SJSA1 (cell line): ENCODE data around the gene MRPL21. TPM values are rescaled to one million over a fixed set of nuclear protein-coding genes. Genes with fewer than 3 reads are reported as not detected.

ENCODE experiments used
- DNase-seq, 2 experiments: peaks; one replicate each; pipeline ENCODE4 v3.0.0-alpha.2; 2015 to 2020; ENCODE audit warnings: low spot score in 2 of 2, low read depth in 1 of 2
- H3K27ac ChIP-seq: fragments of 250-450 bp; sonication (Bioruptor Pico); 2 replicates; pipeline ENCODE4 v1.5.1; 2020; ENCODE audit warnings: mild to moderate bottlenecking, moderate library complexity
- H3K27me3 ChIP-seq: fragments of 250-450 bp; sonication (Bioruptor Pico); replicated peaks from 2 replicates; pipeline ENCODE4 v1.5.1; 2020; ENCODE audit warnings: mild to moderate bottlenecking, moderate library complexity
- H3K36me3 ChIP-seq: fragments of 250-450 bp; sonication (Bioruptor Pico); 2 replicates; pipeline ENCODE4 v1.5.1; 2020; ENCODE audit warnings: mild to moderate bottlenecking
- H3K4me1 ChIP-seq: fragments of 250-450 bp; sonication (Bioruptor Pico); replicated peaks from 2 replicates; pipeline ENCODE4 v1.6.1; 2021; ENCODE audit warnings: mild to moderate bottlenecking
- H3K4me3 ChIP-seq: fragments of 250-450 bp; sonication (Bioruptor Pico); 2 replicates; pipeline ENCODE4 v1.5.1; 2020; ENCODE audit warnings: mild to moderate bottlenecking
- H3K9me3 ChIP-seq: fragments of 250-450 bp; sonication (Bioruptor Pico); replicated peaks from 2 replicates; pipeline ENCODE4 v1.5.1; 2020; ENCODE audit warnings: mild to moderate bottlenecking
- total RNA-seq: library from RNA; depleted of rRNA; stranded (reverse); fragments of >200 nt; shearing (Covaris generic); gene quantifications from 2 replicates; pipeline ENCODE4 v1.2.3, GENCODE V29; 2014

The MRPL21 gene
- total RNA-seq, 1 experiment from 2014 or later = 170 TPM

DNA sequence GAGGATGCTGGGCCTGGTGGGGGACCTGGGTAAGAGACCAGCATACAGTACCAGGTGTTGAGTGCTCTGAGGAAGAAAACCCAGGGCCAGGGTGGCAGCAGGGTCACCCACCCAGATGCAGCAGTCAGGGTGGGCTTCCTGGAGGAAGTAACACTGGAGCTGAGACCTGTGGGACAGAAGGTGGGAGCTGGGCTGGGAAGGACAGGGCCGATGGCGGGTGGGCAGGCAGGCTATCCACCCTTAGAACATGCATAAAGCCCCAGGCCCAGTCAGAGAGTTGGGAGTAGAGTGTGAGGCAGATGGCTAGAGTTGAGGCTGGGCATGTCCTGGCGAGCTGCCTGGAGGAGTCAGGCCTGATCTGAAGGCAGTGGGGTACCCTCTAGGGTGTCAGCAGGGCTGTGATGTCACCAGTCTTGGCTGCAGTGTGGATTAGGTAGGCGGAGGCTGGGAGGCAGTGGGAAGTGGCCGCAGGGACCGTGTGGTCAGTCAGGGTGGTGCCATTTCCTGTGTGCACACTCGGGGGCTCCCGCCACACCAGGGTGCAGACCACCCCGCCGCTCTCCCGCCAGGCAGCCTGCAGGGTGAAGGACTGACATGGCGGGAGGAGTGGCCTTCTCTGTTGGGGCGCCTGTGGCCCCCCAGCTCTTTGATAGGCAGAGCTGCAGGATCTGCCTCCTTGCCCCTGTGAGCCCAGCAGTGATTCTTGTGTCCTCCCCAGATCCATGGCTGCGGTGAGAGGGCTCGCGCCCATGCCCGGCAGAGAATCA lies 35.4 kb upstream of the MRPL21 start:
- Histone ChIP-seq H3K27me3 (no peaks in the 10 kb centered on the region), H3K9me3 (no peaks in the 10 kb centered on the region), H3K36me3 (peaks cover 70% of the 10 kb centered on the region), H3K27ac (no peak overlapping the region), H3K4me1 (peaks cover 6% of the 10 kb centered on the region; the same call in 1 of the 2 replicates), H3K4me3 (no peak overlapping the region)
- no peak for DNase-seq

DNA sequence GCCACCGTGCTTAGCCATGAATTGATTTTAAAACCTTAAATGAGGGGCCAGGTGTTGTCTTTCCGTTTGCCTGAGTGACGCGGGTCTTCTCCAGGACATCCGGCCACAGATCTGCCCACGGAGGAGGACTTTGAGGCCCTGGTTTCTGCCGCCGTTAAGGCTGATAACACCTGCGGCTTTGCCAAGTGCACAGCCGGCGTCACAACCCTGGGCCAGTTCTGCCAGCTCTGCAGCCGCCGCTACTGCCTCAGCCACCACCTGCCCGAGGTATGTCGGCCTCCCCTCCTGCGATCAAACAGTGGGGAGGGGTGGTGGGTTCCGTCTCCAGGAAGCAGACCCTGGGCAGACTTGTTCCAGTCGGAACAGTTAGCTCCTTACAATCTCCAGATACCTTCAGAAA lies 34.5 kb upstream of the MRPL21 start:
- no peak for DNase-seq
- no peaks in the 10 kb centered on the region for H3K9me3 ChIP-seq
- no peak overlapping the region for H3K27ac ChIP-seq
- H3K36me3 ChIP-seq = peaks cover 79% of the 10 kb centered on the region
- H3K27me3 ChIP-seq = no peaks in the 10 kb centered on the region
- peaks cover 5% of the 10 kb centered on the region; the same call in 1 of the 2 replicates for H3K4me1 ChIP-seq
- no peak overlapping the region for H3K4me3 ChIP-seq

DNA sequence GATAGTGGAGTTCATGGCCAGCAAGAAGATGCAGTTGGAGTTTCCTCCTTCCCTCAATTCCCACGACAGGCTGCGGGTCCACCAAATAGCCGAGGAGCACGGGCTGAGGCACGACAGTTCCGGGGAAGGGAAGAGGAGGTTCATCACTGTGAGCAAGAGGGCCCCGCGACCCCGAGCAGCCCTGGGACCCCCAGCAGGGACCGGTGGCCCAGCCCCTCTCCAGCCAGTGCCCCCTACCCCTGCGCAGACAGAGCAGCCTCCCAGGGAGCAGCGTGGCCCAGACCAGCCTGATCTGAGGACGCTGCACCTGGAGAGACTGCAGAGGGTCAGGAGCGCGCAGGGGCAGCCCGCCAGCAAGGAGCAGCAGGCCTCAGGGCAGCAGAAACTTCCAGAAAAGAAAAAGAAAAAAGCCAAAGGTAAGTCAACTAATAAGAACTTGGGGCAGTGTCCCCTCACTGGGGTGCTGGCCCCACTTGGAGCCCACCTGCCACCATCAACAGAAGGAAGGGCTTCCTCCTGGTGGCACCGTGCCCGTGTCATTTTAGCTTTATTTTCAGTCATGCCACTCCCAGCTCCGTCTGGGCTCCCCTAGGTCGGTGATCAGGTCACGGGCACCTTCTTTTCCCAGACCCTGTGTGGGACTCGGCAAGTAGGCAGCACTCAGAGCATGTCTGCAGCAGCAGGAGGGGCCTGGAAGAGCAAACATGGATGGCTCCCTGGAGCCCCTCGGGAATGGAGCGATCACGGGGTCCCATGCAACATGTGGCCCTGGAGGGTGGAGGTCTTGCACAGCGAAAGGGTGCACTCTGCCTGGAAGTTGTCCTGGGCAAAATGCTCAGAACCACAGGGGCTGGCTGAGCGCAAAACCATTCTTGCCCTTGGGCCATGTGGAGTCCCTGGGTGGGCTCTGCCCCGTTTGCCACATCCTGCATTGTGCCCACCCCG lies 33.3 kb upstream of the MRPL21 start:
- Histone ChIP-seq H3K27me3 (no peaks in the 10 kb centered on the region), H3K9me3 (no peaks in the 10 kb centered on the region), H3K27ac (no peak overlapping the region), H3K4me3 (no peak overlapping the region), H3K4me1 (no peaks in the 10 kb centered on the region), H3K36me3 (peaks cover 88% of the 10 kb centered on the region)
- DNase-seq = no peak

DNA sequence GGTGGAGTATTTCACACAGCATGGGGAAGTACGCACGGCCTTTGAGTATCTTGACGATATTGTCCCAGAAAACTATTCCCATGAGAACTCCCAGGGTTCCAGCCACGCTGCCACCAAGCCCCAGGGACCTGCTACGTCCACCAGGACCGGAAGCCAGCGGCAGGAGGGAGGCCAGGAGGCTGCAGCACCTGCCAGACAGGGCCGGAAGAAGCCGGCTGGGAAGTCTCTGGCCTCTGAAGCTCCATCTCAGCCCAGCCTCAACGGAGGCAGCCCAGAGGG lies 32.7 kb upstream of the MRPL21 start:
- Histone ChIP-seq H3K36me3 (peaks cover 90% of the 10 kb centered on the region), H3K9me3 (no peaks in the 10 kb centered on the region), H3K27me3 (no peaks in the 10 kb centered on the region), H3K4me1 (no peaks in the 10 kb centered on the region), H3K4me3 (no peak overlapping the region), H3K27ac (no peak overlapping the region)
- DNase-seq = no peak

DNA sequence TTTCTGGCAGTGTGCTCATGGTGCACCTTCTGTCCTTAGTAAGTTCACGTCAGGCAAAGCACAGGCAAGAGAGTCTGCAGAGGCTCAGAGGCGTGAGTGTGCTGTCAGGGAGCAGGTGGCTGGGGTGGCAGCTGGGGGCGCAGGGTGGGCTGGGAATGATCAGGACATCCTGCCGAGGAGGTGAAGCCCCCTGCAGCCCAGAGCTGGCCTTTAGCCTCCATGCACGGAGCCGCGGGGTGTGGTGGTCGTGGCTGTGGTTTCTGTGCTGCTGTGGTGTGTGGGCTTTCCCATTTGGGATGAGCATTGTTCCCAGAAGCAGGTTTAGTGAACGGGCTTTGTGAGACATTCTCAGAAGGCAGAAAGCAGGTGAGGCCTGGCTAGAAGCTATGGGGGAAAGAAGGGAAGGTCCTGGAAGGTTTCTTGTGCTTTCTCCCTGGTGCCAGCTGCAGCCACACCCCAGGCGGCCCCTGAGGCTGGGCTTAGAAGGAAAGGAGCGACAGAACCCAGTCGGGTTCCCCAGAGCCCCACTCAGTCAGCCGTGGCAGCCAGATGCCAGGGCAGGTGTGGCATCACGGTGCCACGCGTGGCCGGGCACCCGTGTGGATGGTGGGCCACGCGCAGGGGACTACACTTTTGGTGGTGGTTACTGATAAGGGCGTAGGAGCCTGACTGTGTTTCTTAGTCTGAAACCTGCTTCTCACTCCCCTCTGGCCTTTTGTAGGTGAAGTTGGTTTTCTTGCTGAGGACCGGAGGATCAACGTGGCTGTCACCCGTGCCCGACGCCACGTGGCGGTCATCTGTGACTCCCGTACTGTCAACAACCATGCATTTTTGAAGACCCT lies 32.1 kb upstream of the MRPL21 start:
- H3K36me3 ChIP-seq = peaks cover 92% of the 10 kb centered on the region

DNA sequence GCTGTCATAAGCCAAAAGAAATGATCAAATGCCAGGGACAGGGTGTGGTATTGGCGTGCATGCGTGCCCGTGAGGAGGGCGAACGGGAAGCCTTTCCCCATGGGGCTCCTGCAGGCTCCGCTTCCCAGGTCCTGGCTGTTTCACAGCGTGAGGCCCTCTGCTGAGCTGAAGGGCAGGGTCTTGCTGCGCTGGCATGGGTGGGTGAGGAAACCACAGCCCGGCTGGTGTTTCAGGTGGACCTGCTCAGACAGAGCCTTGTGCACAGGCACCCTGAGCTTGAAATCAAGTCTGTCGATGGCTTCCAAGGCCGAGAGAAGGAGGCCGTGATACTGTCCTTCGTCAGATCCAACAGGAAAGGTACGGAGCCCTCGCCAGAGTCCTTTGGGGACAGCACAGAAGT lies 31.4 kb upstream of the MRPL21 start:
- DNase-seq = no peak
- Histone ChIP-seq H3K27ac (no peak overlapping the region), H3K27me3 (no peaks in the 10 kb centered on the region), H3K4me3 (no peak overlapping the region), H3K4me1 (no peaks in the 10 kb centered on the region), H3K9me3 (no peaks in the 10 kb centered on the region), H3K36me3 (peaks cover 93% of the 10 kb centered on the region)

More for the DNA sequence above, 32.1 kb upstream of the MRPL21 start:
- H3K27me3 ChIP-seq = no peaks in the 10 kb centered on the region
- H3K4me1 ChIP-seq = no peaks in the 10 kb centered on the region
- no peak overlapping the region for H3K4me3 ChIP-seq
- no peaks in the 10 kb centered on the region for H3K9me3 ChIP-seq
- no peak for DNase-seq
- H3K27ac ChIP-seq = no peak overlapping the region

DNA sequence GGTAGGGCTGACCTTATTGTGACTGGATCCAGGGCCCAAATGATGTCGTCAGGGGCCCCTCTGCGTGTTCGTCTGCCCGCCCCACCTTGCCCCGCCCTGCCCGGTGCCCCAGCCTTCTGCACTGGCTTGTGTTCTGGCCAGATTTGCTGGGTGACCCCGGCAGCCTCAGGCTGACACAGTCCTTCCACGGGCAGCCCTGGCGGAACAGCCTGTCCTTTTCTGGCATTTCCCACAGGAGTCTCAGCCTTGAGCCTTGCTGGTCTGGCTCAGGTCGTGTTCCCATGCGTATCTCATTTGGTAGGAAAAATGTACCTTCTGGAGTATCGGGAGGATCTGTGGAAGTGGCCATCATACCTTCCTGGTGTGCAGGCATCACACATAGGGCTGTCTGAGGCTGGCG lies 31.0 kb upstream of the MRPL21 start:
- Histone ChIP-seq H3K4me3 (no peak overlapping the region), H3K4me1 (no peaks in the 10 kb centered on the region), H3K27me3 (no peaks in the 10 kb centered on the region), H3K36me3 (peaks cover 92% of the 10 kb centered on the region), H3K27ac (no peak overlapping the region), H3K9me3 (no peaks in the 10 kb centered on the region)
- DNase-seq = peak in 1 of 2 experiments; percentile 61

DNA sequence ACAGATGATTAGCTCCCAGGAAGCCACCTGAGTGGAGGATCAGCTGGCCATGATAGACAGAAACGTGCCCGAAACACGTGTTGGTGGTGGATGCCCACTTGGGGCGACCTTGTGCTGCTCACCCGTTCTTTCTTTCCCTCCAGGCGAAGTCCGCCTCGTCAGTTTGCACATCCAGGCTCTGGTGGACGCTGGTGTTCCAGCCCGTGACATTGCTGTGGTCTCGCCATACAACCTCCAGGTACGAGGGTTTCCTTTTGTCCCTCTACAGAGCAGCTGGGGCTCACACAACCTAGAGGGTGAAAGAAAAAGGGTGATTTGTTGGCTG lies 30.7 kb upstream of the MRPL21 start:
- H3K27ac ChIP-seq = no peak overlapping the region
- H3K27me3 ChIP-seq = no peaks in the 10 kb centered on the region
- H3K4me1 ChIP-seq = no peaks in the 10 kb centered on the region
- H3K36me3 ChIP-seq = peaks cover 91% of the 10 kb centered on the region
- H3K9me3 ChIP-seq = no peaks in the 10 kb centered on the region
- H3K4me3 ChIP-seq = no peak overlapping the region
- no peak for DNase-seq

DNA sequence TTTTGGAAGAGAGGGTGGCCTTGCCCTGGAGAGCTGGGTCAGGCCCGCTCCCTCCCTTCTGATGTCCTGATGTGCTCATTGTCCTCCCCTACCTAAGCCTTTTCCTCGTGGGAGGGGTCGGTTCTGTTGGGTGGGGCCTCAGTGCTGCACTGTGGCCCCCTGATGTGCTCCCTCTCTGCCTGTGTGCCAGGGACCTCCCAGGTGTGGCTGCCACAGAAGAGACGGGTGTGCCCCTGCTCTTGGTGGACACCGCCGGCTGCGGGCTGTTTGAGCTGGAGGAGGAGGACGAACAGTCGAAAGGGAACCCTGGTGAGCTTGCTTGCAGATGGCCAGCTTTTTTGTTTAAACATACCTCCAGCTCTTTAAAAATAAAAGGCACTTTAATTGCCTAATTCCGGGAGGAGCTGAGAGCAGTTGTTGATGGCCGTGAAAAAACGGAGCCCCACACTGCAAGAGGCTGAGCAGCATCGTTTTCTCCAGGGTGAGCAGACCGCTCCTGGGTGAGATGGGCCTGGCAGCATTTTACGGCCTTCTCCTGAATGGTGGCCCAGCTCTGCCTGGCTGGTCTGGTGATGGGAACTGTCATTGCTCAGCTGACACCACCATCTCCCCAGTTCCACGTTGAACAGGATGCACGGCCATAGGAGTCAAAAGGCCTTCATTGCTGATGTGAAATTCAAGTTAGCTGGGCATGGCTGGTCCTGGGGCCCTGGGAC lies 30.1 kb upstream of the MRPL21 start:
- no peaks in the 10 kb centered on the region for H3K9me3 ChIP-seq
- peak in 1 of 2 experiments; percentile 60 for DNase-seq
- no peaks in the 10 kb centered on the region for H3K27me3 ChIP-seq
- H3K36me3 ChIP-seq = peaks cover 91% of the 10 kb centered on the region
- H3K27ac ChIP-seq = no peak overlapping the region
- H3K4me3 ChIP-seq = no peak overlapping the region
- no peaks in the 10 kb centered on the region for H3K4me1 ChIP-seq

DNA sequence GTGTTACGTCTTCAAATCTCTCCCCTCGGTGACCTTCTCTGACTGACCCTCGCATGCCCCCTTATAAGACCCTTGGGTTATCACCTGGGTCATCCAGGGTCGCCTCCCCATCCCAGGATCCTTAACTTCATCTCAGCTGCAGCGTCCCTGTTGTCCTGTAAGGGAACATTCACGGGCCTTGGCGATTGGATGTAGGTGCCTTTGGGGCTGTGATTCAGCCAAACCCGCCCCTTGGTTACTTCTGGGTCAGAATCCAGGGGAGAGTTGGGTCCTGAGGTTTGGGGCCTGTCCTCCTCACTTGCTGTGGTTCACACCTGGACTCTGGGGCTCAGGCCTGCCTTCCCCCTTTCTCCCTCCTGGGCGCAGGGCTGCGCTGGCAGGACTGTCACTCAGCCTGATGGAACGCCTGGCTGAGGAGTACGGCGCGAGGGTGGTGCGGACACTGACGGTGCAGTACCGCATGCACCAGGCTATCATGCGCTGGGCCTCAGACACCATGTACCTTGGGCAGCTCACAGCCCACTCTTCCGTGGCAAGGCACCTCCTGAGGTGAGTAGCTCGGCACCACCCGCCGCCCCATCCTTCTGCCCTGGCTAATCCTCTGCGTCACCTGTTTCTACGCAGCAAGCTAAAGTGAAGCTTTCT lies 29.4 kb upstream of the MRPL21 start:
- Histone ChIP-seq H3K36me3 (peaks cover 91% of the 10 kb centered on the region), H3K9me3 (no peaks in the 10 kb centered on the region), H3K27me3 (no peaks in the 10 kb centered on the region), H3K4me1 (no peaks in the 10 kb centered on the region), H3K27ac (no peak overlapping the region), H3K4me3 (no peak overlapping the region)
- DNase-seq = peak in 1 of 2 experiments; percentile 61

DNA sequence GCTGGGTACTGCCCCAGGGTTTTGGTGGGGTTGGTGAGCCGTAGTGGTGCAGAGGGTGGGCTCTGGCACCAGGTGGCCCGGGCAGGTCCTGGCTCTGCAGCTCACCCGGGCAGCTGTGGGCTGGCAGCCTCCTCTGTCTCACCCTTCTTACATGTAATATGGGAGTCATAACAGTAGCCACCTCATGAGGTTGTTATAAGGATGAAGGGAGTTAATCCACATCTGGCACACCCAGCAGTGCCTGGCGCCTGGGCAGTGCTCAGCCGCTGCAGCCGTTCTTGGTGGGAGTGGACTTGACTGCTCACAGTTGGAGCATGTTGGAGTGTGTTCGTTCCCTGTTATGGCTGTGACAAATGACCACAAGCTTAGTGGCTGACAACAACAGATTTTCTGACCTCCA lies 28.7 kb upstream of the MRPL21 start:
- H3K27me3 ChIP-seq = no peaks in the 10 kb centered on the region
- no peak overlapping the region for H3K27ac ChIP-seq
- no peak for DNase-seq
- H3K4me1 ChIP-seq = no peaks in the 10 kb centered on the region
- peaks cover 91% of the 10 kb centered on the region for H3K36me3 ChIP-seq
- no peak overlapping the region for H3K4me3 ChIP-seq
- H3K9me3 ChIP-seq = no peaks in the 10 kb centered on the region

DNA sequence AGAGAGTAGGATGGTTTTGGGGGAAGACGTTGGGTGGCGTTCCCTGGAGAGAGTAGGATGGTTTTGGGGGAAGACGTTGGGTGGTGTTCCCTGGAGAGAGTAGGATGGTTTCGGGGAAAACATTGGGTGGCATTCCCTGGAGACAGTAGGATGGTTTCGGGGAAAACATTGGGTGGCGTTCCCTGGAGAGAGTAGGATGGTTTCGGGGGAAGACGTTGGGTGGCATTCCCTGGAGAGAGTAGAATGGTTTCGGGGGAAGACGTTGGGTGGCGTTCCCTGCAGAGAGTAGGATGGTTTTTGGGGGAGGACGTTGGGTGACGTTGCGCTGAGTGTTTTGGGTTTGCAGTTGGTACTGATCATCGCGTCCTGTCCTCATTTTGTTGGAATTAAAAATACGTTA lies 28.3 kb upstream of the MRPL21 start:
- H3K4me3 ChIP-seq = no peak overlapping the region
- no peaks in the 10 kb centered on the region for H3K4me1 ChIP-seq
- peaks cover under 1% of the 10 kb centered on the region; the same call in 1 of the 2 replicates for H3K9me3 ChIP-seq
- DNase-seq = no peak
- H3K27ac ChIP-seq = no peak overlapping the region
- H3K36me3 ChIP-seq = peaks cover 91% of the 10 kb centered on the region
- H3K27me3 ChIP-seq = no peaks in the 10 kb centered on the region
